HepG2 (cell line): ENCODE measurements around the gene NPPC. TPM values are rescaled to one million over a fixed set of nuclear protein-coding genes. Genes with fewer than 3 reads are reported as not detected.

Experiments
- AHDC1 ChIP-seq: sonication (generic); formaldehyde crosslinking; IDR thresholded peaks from 2 replicates; pipeline ENCODE4 v1.5.1; 2020; ENCODE audit warnings: mild to moderate bottlenecking, missing genetic modification reagents, borderline replicate concordance
- GFI1 ChIP-seq: sonication (generic); formaldehyde crosslinking; IDR thresholded peaks from 2 replicates; pipeline ENCODE4 v1.5.0; 2020; ENCODE audit warnings: missing genetic modification reagents, mild to moderate bottlenecking, borderline replicate concordance
- HDAC6 ChIP-seq: fragments of 200-600 bp; sonication (generic); IDR thresholded peaks from 2 replicates; pipeline ENCODE4 v1.7.0; 2017; ENCODE audit warnings: mild to moderate bottlenecking, antibody characterized with exemption, low read length, low read depth
- MEIS1 ChIP-seq: sonication (generic); formaldehyde crosslinking; IDR thresholded peaks from 2 replicates; pipeline ENCODE4 v1.9.0; 2021; ENCODE audit warnings: mild to moderate bottlenecking, missing genetic modification reagents, moderate library complexity, borderline replicate concordance
- POGZ ChIP-seq: sonication (generic); formaldehyde crosslinking; IDR thresholded peaks from 2 replicates; pipeline ENCODE4 v1.4.0; 2020; ENCODE audit warnings: mild to moderate bottlenecking, missing genetic modification reagents
- RBAK ChIP-seq: sonication (generic); formaldehyde crosslinking; IDR thresholded peaks from 2 replicates; pipeline ENCODE4 v1.5.1; 2020; ENCODE audit warnings: mild to moderate bottlenecking, missing genetic modification reagents
- REXO4 ChIP-seq: sonication (generic); formaldehyde crosslinking; IDR thresholded peaks from 2 replicates; pipeline ENCODE4 v1.8.0; 2022; ENCODE audit warnings: missing genetic modification reagents, mild to moderate bottlenecking, borderline replicate concordance
- SSRP1 ChIP-seq: IDR thresholded peaks from 2 replicates; pipeline ENCODE4 v1.6.1; 2016; ENCODE audit warnings: control low read depth
- TGIF2 ChIP-seq: IDR thresholded peaks from 2 replicates; pipeline ENCODE4 v1.6.1; 2016; ENCODE audit warnings: control low read depth, missing compliant biosample characterization
- THAP8 ChIP-seq: sonication (generic); formaldehyde crosslinking; IDR thresholded peaks from 2 replicates; pipeline ENCODE4 v1.5.1; 2020; ENCODE audit warnings: missing genetic modification reagents, mild to moderate bottlenecking, borderline replicate concordance
- TMF1 ChIP-seq: sonication (generic); formaldehyde crosslinking; IDR thresholded peaks from 2 replicates; pipeline ENCODE4 v1.8.1; 2022; ENCODE audit warnings: low read depth, missing genetic modification reagents
- ZBTB8A ChIP-seq: sonication (generic); formaldehyde crosslinking; IDR thresholded peaks from 2 replicates; pipeline ENCODE4 v1.4.0; 2020; ENCODE audit warnings: mild to moderate bottlenecking, low read depth, missing genetic modification reagents, borderline replicate concordance
- ZNF17 ChIP-seq: sonication (generic); formaldehyde crosslinking; IDR thresholded peaks from 2 replicates; pipeline ENCODE4 v1.5.0; 2020; ENCODE audit warnings: mild to moderate bottlenecking, missing genetic modification reagents
- ZNF180 ChIP-seq: sonication (generic); formaldehyde crosslinking; IDR thresholded peaks from 2 replicates; pipeline ENCODE4 v1.4.0; 2020; ENCODE audit warnings: low read depth, missing genetic modification reagents, borderline replicate concordance
- ZNF224 ChIP-seq: sonication (generic); formaldehyde crosslinking; IDR thresholded peaks from 2 replicates; pipeline ENCODE4 v1.5.0; 2020; ENCODE audit warnings: mild to moderate bottlenecking, missing genetic modification reagents
- ZNF225 ChIP-seq: sonication (generic); formaldehyde crosslinking; IDR thresholded peaks from 2 replicates; pipeline ENCODE4 v1.4.0; 2020; ENCODE audit warnings: mild to moderate bottlenecking, missing genetic modification reagents
- ZNF30 ChIP-seq: sonication (generic); formaldehyde crosslinking; IDR thresholded peaks from 2 replicates; pipeline ENCODE4 v1.5.0; 2020; ENCODE audit warnings: mild to moderate bottlenecking, missing genetic modification reagents
- ZNF326 ChIP-seq: sonication (generic); formaldehyde crosslinking; IDR thresholded peaks from 2 replicates; pipeline ENCODE4 v1.4.0; 2020; ENCODE audit warnings: missing genetic modification reagents, borderline replicate concordance
- ZNF329 ChIP-seq: sonication (generic); formaldehyde crosslinking; IDR thresholded peaks from 2 replicates; pipeline ENCODE4 v1.9.0; 2021; ENCODE audit warnings: low read depth, mild to moderate bottlenecking, missing genetic modification reagents
- ZNF580 ChIP-seq: IDR thresholded peaks from 2 replicates; pipeline ENCODE4 v1.6.1; 2016; ENCODE audit warnings: low read depth, borderline replicate concordance
- ZNF891 ChIP-seq: sonication (generic); formaldehyde crosslinking; IDR thresholded peaks from 2 replicates; pipeline ENCODE4 v1.5.0; 2020; ENCODE audit warnings: mild to moderate bottlenecking, missing genetic modification reagents
- polyA plus RNA-seq, 8 experiments: library from polyadenylated mRNA; depleted of rRNA in 3 of 8; stranded (reverse) in 7 of 8; unstranded in 1 of 8; fragments of >200 nt; fragmentation: Illumina TruSeq in 4 of 8; extraction: Trizol in 4 of 8; gene quantifications; 2 replicates each; pipeline versions ENCODE4 v1.2.1 to v1.2.3, GENCODE V29; 2011 to 2016; ENCODE audit warnings: low read depth in 4 of 8, missing spikeins in 1 of 8, mixed read lengths in 1 of 8; ENCODE audit not compliant: insufficient read depth in 1 of 8
- total RNA-seq, 5 experiments: library from RNA; depleted of rRNA; stranded (reverse); fragments of >200 nt; fragmentation: Illumina TruSeq; extraction: Trizol; gene quantifications; 2 replicates each; pipeline ENCODE4 v1.2.3, GENCODE V29; 2016; ENCODE audit warnings: low read depth in 1 of 5

NPPC gene
- total and polyA plus RNA-seq, 2 of the 13 experiments (the other 11 are each of a cell fraction or from before 2014, with no cell fraction given): 0.11 TPM; not detected in 1

- TF ChIP-seq ZNF329 (no peak), ZNF580 (CRISPR knock-in tag) (no peak; the same call in 1 of the 2 replicates), ZNF891 (CRISPR knock-in tag) (no peak), ZNF225 (CRISPR knock-in tag) (no peak), SSRP1 (no peak; the same call in 1 of the 2 replicates), POGZ (CRISPR knock-in tag) (no peak), AHDC1 (CRISPR knock-in tag) (peak; percentile 40; the same call in 1 of the 2 replicates), ZNF30 (CRISPR knock-in tag) (no peak), ZNF17 (no peak), GFI1 (no peak), THAP8 (CRISPR knock-in tag) (no peak), ZBTB8A (no peak), HDAC6 (no peak), TMF1 (CRISPR knock-in tag) (no peak), MEIS1 (CRISPR knock-in tag) (no peak), TGIF2 (no peak), RBAK (no peak), ZNF224 (no peak), ZNF180 (no peak), REXO4 (CRISPR knock-in tag) (no peak), ZNF326 (CRISPR knock-in tag) (no peak)
These were observed 31.9 kb upstream of the NPPC start (continued) for GRCh38 chr2:231957913-231958763.
